Gastroesophageal sphincter (tissue), 4 donors: ENCODE results near the gene ITPK1. TPM values are rescaled to one million over a fixed set of nuclear protein-coding genes. Genes with fewer than 3 reads are reported as not detected.

ENCODE experiments used
- ATAC-seq: fragments of 150-250 bp; one replicate; pipeline ENCODE4 v1.9.1; 2016; ENCODE audit warnings: mild to moderate bottlenecking, moderate library complexity
- H3K27ac ChIP-seq, 4 donors: fragments of 200-600 bp; sonication (generic) in 3 of 4; 1 replicate in 3 of 4; 2 replicates in 1 of 4; pipeline ENCODE4 v1.5.1; 2016 to 2019
- H3K27me3 ChIP-seq: fragments of 200-600 bp; sonication (generic); one replicate; pipeline ENCODE4 v1.5.1; 2019
- H3K36me3 ChIP-seq, 2 donors: fragments of 200-600 bp; sonication (generic); one replicate each; pipeline ENCODE4 v1.5.1; 2019; ENCODE audit warnings: control low read depth in 1 of 2
- H3K4me1 ChIP-seq, 3 donors: fragments of 200-600 bp; sonication (generic); 1 replicate in 2 of 3; 2 replicates in 1 of 3; pipeline ENCODE4 v1.5.1; 2016 to 2019; ENCODE audit warnings: control low read depth in 2 of 3
- H3K4me3 ChIP-seq, 2 donors: fragments of 200-600 bp; sonication (generic); one replicate each; pipeline ENCODE4 v1.5.1; 2019; ENCODE audit warnings: mild to moderate bottlenecking in 1 of 2, moderate library complexity in 1 of 2
- H3K9me3 ChIP-seq, 3 donors: fragments of 200-600 bp; sonication (generic); one replicate each; pipeline ENCODE4 v1.5.1; 2017 to 2019; ENCODE audit warnings: control low read depth in 2 of 3
- EP300 ChIP-seq: sonication (generic); formaldehyde crosslinking; IDR thresholded peaks from one replicate; pipeline ENCODE4 v1.6.1; 2017; ENCODE audit warnings: antibody characterized with exemption, mild to moderate bottlenecking
- POLR2A ChIP-seq, 2 donors: fragments of 450-650 bp; IDR thresholded peaks; one replicate each; pipeline ENCODE4 v1.6.1; 2017; ENCODE audit warnings: antibody characterized with exemption in 2 of 2, mild to moderate bottlenecking in 2 of 2, moderate library complexity in 1 of 2
- POLR2AphosphoS5 ChIP-seq: sonication (generic); formaldehyde crosslinking; IDR thresholded peaks from one replicate; pipeline ENCODE4 v1.6.1; 2017; ENCODE audit warnings: antibody characterized with exemption
- WGBS, 2 donors: methylation state at CpG; one replicate each; pipeline ENCODE4 v1.1.5; 2018; ENCODE audit warnings: low coverage in 1 of 2; 5-methylcytosine and 5-hydroxymethylcytosine counted together
- total RNA-seq, 4 donors: library from RNA; depleted of rRNA; stranded (reverse); fragments of >200 nt; gene quantifications; one replicate each; pipeline ENCODE4 v1.1.0, GENCODE V29; 2016
- TF ChIP-seq, protein P1 (sequence below), 4 experiments: fragments of 200-600 bp in 2 of 4; fragments of 450-650 bp in 2 of 4; sonication (generic) in 1 of 4; IDR thresholded peaks; one replicate each; pipeline ENCODE4 v1.5.1; 2017 to 2019; ENCODE audit warnings: antibody characterized with exemption in 4 of 4, mild to moderate bottlenecking in 2 of 4, moderate library complexity in 2 of 4

ITPK1 gene
- total RNA-seq, 4 donors from 2014 or later: 68.8 to 201 (median 134) TPM

DNA sequence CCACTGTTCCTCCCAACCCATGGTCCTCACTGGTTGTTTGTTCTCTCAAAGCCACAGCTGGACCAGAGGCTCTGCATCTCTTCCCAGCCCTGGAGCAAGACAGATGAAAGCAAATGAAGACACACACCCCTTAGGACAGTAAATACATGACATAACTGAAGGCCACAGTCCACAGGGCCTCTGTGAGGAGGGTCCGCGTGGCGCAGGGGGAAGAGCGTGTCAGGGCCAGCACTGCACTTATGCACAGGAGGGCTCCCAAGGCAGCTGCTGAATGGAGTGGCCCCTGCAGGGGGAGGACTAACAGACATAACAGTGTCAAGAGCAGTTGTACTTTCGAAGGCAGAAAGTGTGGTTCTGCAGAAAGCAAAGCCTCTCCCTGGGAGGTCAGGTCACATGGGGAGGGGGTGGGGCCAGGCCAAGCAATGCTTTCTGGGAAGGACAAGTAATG lies 112.8 kb downstream of the ITPK1 start:
- H3K36me3 ChIP-seq: peaks cover 0 to 7% of the 10 kb centered on the region in 2 donors
- H3K27ac ChIP-seq: no peak overlapping the region
- no peaks in the 10 kb centered on the region for H3K9me3 ChIP-seq
- no peak overlapping the region for H3K4me3 ChIP-seq
- no peaks in the 10 kb centered on the region for H3K27me3 ChIP-seq
- 100% methylated on average over 1 of the region's 5 CpGs; no CpG with 5 or more reads in 1 of the 2 donors for WGBS, 2 donors
- H3K4me1 ChIP-seq: peaks cover 5 to 91% (median 32%) of the 10 kb centered on the region in 3 donors
- TF ChIP-seq EP300 (no peak), POLR2A (IDR thresholded peaks at IDR 0.05) (no peak), POLR2AphosphoS5 (no peak)
- TF ChIP-seq, protein P1, sequence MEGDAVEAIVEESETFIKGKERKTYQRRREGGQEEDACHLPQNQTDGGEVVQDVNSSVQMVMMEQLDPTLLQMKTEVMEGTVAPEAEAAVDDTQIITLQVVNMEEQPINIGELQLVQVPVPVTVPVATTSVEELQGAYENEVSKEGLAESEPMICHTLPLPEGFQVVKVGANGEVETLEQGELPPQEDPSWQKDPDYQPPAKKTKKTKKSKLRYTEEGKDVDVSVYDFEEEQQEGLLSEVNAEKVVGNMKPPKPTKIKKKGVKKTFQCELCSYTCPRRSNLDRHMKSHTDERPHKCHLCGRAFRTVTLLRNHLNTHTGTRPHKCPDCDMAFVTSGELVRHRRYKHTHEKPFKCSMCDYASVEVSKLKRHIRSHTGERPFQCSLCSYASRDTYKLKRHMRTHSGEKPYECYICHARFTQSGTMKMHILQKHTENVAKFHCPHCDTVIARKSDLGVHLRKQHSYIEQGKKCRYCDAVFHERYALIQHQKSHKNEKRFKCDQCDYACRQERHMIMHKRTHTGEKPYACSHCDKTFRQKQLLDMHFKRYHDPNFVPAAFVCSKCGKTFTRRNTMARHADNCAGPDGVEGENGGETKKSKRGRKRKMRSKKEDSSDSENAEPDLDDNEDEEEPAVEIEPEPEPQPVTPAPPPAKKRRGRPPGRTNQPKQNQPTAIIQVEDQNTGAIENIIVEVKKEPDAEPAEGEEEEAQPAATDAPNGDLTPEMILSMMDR (IDR thresholded peaks at IDR 0.05): no peak
- no peak for ATAC-seq

DNA sequence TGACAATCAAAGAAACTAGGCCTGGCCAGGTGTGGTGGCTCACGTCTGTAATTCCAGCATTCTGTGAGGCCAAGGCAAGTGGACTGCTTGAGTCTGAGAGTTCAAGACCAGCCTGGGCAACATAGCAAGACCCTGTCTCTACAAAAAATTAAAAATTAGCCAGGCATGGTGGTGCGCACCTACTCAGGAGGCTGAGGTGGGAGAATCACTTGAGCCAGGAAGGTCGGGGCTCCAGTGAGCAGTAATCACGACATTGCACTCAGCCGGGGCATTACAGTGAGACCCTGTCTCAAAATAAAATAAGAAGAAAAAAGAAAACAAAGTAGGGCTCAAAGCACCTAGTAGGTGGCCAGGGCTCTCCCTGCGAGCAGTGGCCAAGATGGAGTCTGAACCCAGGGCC lies 113.7 kb downstream of the ITPK1 start:
- TF ChIP-seq POLR2A (IDR thresholded peaks at IDR 0.05): no peak
- no peak for TF ChIP-seq EP300
- TF ChIP-seq, protein P1 (IDR thresholded peaks at IDR 0.05): no peak
- TF ChIP-seq POLR2AphosphoS5: no peak
- Histone ChIP-seq H3K4me1 (peaks cover 0 to 91% (median 23%) of the 10 kb centered on the region in 3 donors), H3K4me3 (no peak overlapping the region), H3K27me3 (no peaks in the 10 kb centered on the region), H3K36me3 (peaks cover 0 to 7% of the 10 kb centered on the region in 2 donors), H3K27ac (no peak overlapping the region), H3K9me3 (no peaks in the 10 kb centered on the region)
- WGBS, 2 donors: 96% methylated on average over 4 of the region's 6 CpGs; no CpG with 5 or more reads in 1 of the 2 donors
- ATAC-seq: no peak

DNA sequence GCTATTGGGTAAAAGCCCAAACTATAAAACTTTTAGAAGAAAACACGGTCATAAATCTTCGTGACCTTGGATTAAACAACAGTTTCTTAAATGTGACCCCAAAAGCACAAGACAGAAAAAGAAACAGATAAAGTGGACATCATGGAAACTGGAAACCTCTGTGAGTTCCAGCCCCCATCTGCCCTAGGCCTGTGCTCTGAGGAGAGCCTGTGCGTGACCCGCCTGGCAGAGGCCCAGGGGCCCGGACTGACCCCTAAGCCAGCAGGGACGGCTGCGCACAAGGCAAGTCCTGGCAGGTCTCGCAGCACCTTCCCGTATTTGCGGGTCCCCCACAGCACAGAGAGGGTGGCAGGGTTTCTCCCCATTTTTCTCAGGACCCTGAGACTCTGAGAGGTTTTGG lies 116.8 kb downstream of the ITPK1 start:
- H3K27ac ChIP-seq: peak overlapping the region in 3 of 4 donors; percentile 26 to 41 (median 30)
- ATAC-seq: no peak
- no peak overlapping the region for H3K4me3 ChIP-seq
- peaks cover 0 to 91% (median 2%) of the 10 kb centered on the region in 3 donors for H3K4me1 ChIP-seq
- H3K36me3 ChIP-seq: peaks cover 0 to 14% of the 10 kb centered on the region in 2 donors
- TF ChIP-seq POLR2AphosphoS5 (no peak), POLR2A (IDR thresholded peaks at IDR 0.05) (no peak)
- TF ChIP-seq, protein P1 (IDR thresholded peaks at IDR 0.05): no peak
- H3K9me3 ChIP-seq: no peaks in the 10 kb centered on the region
- WGBS, 2 donors: 93 to 100% methylated on average over 2 of the region's 10 CpGs
- no peaks in the 10 kb centered on the region for H3K27me3 ChIP-seq

DNA sequence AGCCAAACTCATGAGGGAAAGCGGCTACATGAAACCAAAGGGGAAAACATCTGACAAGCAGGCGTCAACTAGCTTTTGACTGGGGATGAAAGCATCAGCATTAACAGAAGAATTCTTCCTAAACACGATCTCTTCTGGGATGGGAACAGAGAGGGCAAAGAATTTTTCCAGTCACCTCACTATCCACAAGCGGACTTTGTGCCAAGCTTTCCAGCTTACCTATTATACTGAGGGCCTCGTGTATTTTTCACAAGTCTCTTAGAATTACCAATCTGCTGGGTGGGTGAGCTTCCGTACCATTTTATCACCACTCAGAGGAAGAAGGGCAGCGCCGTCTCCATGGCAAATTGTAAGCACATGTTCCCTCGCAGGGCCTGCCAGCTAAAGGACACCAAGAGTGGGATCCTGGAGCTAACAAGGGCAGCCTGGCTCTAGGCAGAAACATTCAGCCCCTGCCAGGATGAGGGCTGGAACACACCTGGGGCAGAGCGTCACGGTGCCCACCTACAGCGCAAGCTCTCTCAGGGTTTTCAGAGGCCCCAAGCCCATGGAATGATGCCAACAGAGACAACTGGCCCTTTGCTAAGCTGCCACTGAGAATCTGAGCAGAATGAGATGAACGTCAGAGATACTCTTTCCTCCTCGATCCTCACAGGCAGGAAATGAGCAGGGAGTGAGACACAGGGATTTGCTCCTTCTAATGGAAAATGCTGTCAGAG lies 118.2 kb downstream of the ITPK1 start:
- Histone ChIP-seq H3K9me3 (no peaks in the 10 kb centered on the region), H3K27ac (peak overlapping the region in 3 of 4 donors; percentile 39 to 60 (median 50)), H3K4me1 (peaks cover 0 to 91% (median 15%) of the 10 kb centered on the region in 3 donors), H3K27me3 (no peaks in the 10 kb centered on the region), H3K36me3 (peaks cover 0 to 26% of the 10 kb centered on the region in 2 donors), H3K4me3 (no peak overlapping the region)
- TF ChIP-seq POLR2A (IDR thresholded peaks at IDR 0.05): no peak
- no peak for ATAC-seq
- WGBS, 2 donors: 55 to 88% methylated on average over 6 to 11 of the region's 14 CpGs

DNA sequence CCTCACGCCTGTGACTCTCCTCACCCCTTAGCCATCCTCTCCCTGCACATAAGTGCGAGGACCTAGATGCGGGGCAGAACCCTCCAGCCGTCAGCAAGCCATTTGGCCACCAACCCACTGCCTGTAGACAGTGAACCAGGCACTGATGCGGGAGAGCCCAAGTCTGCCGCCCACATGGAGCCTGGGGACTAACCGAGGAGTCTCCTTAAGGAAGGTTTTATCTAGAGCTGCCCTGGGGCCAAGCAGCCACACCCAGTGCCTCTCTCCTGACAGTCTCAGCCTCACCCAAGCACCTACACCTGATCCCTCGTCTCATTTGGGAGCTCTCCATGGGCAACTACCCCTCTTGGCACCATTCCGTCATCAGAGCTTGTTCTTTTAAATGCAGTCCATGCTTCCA lies 120.1 kb downstream of the ITPK1 start:
- Histone ChIP-seq H3K9me3 (no peaks in the 10 kb centered on the region), H3K36me3 (peaks cover 0 to 36% of the 10 kb centered on the region in 2 donors), H3K4me1 (peaks cover 0 to 100% (median 18%) of the 10 kb centered on the region in 3 donors), H3K27ac (peak overlapping the region in 3 of 4 donors; percentile 79 to 81 (median 79)), H3K27me3 (no peaks in the 10 kb centered on the region), H3K4me3 (no peak overlapping the region)
- ATAC-seq: no peak
- 52 to 95% methylated on average over 4 to 5 of the region's 9 CpGs for WGBS, 2 donors
- TF ChIP-seq EP300 (no peak), POLR2A (IDR thresholded peaks at IDR 0.05) (no peak), POLR2AphosphoS5 (no peak)
- TF ChIP-seq, protein P1 (IDR thresholded peaks at IDR 0.05): no peak
